HTR-8/SVneo (cell line): ENCODE data around the gene CRYGC.
"Not testable (repeated sequence)": the region's sequence is repeated elsewhere in the genome, so short reads cannot be mapped to it uniquely, and the experiment has no call there.

Experiments used
- DNase-seq: peaks from one replicate; pipeline ENCODE4 v3.0.0; 2011; ENCODE audit warnings: low spot score, mixed read lengths; ENCODE audit not compliant: insufficient read length
- FAIRE-seq: peaks from 2 replicates; lab custom pipeline; 2011; peaks lifted over from hg19 to GRCh38; lab: Jason Lieb, UNC

Gene CRYGC

GRCh38 chr2:208139447-208139846 is 9.8 kb upstream of the CRYGC start:
- FAIRE-seq: no peak
- DNase-seq: no peak

GRCh38 chr2:208138334-208138733 is 8.7 kb upstream of the CRYGC start:
- not testable (repeated sequence) for DNase-seq, FAIRE-seq

GRCh38 chr2:208136716-208137094 is 7.1 kb upstream of the CRYGC start:
- FAIRE-seq: no peak
- no peak for DNase-seq

GRCh38 chr2:208135794-208136715 is 6.4 kb upstream of the CRYGC start:
- DNase-seq (no peak), FAIRE-seq (no peak)

GRCh38 chr2:208134928-208135586 is 5.4 kb upstream of the CRYGC start:
- DNase-seq (no peak), FAIRE-seq (no peak)

GRCh38 chr2:208130712-208131110 is 1.1 kb upstream of the CRYGC start:
- peak; percentile 33 for FAIRE-seq
- DNase-seq: no peak

- no peak for FAIRE-seq
- DNase-seq: no peak
Measured at GRCh38 chr2:208128136-208128535, 1.5 kb downstream of the CRYGC start.

GRCh38 chr2:208127090-208127489 is 2.5 kb downstream of the CRYGC start:
- DNase-seq (no peak), FAIRE-seq (no peak)

GRCh38 chr2:208125251-208125650 is 4.4 kb downstream of the CRYGC start:
- FAIRE-seq (no peak), DNase-seq (no peak)

GRCh38 chr2:208124013-208124715 is 5.5 kb downstream of the CRYGC start, which contains the start of gene CRYGD:
Gene CRYGD (minus strand): TSS chr2:208124524. CDS start chr2:208124473, 51 bp downstream.
- not testable (repeated sequence) for FAIRE-seq, DNase-seq

GRCh38 chr2:208122248-208122647 is 7.4 kb downstream of the CRYGC start:
- DNase-seq (no peak), FAIRE-seq (no peak)

- FAIRE-seq: no peak
- DNase-seq: no peak
Measured at GRCh38 chr2:208118918-208119317, 10.7 kb downstream of the CRYGC start.

GRCh38 chr2:208117390-208117789 is 12.2 kb downstream of the CRYGC start:
- FAIRE-seq, DNase-seq: not testable (repeated sequence)

GRCh38 chr2:208112969-208113368 is 16.7 kb downstream of the CRYGC start:
- DNase-seq (no peak), FAIRE-seq (no peak)

- not testable (repeated sequence) for FAIRE-seq, DNase-seq
Measured at GRCh38 chr2:208112273-208112745, 17.3 kb downstream of the CRYGC start.

- DNase-seq (no peak), FAIRE-seq (no peak)
Measured at GRCh38 chr2:208103616-208104015, 26.0 kb downstream of the CRYGC start.

GRCh38 chr2:208101716-208102631 is 27.7 kb downstream of the CRYGC start:
- FAIRE-seq: no peak
- DNase-seq: peak; percentile 29

GRCh38 chr2:208099682-208100470 is 29.8 kb downstream of the CRYGC start:
- no peak for DNase-seq
- no peak for FAIRE-seq

GRCh38 chr2:208098701-208099100 is 30.9 kb downstream of the CRYGC start:
- not testable (repeated sequence) for DNase-seq

More at GRCh38 chr2:208098701-208099100, 30.9 kb downstream of the CRYGC start:
- not testable (repeated sequence) for FAIRE-seq
